Fibroblast of the aortic adventitia (primary cell): ENCODE data around the gene LYRM4. TPM values are rescaled to one million over a fixed set of nuclear protein-coding genes. Genes with fewer than 3 reads are reported as not detected.

Experiments used
- DNase-seq: peaks from one replicate; pipeline ENCODE4 v3.0.0-alpha.2; 2010; ENCODE audit warnings: low read depth
- H3K4me3 ChIP-seq: 2 replicates; pipeline ENCODE4 v1.5.1; 2011; ENCODE audit warnings: low read depth, mild to moderate bottlenecking, control low read depth, low read length, moderate library complexity
- total RNA-seq: library from RNA; depleted of rRNA; stranded (reverse); fragments of >200 nt; gene quantifications from 2 replicates; pipeline ENCODE4 v1.2.3, GENCODE V29; 2012; ENCODE audit warnings: low replicate concordance
- TF ChIP-seq, protein P1 (sequence below): IDR thresholded peaks from 2 replicates; pipeline ENCODE4 v1.5.1; 2011; ENCODE audit warnings: mild to moderate bottlenecking, low read length, control low read depth, inconsistent platforms; ENCODE audit not compliant: insufficient read depth

The LYRM4 gene
- total RNA-seq, 1 donor: 21.2 TPM

DNA sequence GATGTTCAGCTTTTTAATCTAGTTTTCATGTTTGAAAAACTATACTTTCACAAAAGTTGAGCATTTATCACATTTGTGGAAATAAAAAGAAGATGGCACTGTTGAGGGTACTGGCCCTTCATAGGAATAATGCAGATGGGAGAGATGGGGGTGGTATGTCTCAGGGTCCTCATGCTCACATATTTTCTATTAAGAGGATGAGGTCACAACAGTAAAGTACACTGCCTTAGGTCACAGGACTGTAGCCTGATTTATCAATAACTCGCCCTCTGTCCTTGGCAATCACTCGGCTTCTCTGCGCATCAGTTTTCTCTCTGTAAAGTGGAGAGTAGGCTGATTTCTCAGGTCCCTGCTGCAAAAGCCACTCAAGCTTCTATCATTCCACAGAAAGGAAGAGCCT lies 119.7 kb downstream of the LYRM4 start:
- TF ChIP-seq, protein P1, sequence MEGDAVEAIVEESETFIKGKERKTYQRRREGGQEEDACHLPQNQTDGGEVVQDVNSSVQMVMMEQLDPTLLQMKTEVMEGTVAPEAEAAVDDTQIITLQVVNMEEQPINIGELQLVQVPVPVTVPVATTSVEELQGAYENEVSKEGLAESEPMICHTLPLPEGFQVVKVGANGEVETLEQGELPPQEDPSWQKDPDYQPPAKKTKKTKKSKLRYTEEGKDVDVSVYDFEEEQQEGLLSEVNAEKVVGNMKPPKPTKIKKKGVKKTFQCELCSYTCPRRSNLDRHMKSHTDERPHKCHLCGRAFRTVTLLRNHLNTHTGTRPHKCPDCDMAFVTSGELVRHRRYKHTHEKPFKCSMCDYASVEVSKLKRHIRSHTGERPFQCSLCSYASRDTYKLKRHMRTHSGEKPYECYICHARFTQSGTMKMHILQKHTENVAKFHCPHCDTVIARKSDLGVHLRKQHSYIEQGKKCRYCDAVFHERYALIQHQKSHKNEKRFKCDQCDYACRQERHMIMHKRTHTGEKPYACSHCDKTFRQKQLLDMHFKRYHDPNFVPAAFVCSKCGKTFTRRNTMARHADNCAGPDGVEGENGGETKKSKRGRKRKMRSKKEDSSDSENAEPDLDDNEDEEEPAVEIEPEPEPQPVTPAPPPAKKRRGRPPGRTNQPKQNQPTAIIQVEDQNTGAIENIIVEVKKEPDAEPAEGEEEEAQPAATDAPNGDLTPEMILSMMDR: no peak
- H3K4me3 ChIP-seq: no peak overlapping the region
- no peak for DNase-seq

DNA sequence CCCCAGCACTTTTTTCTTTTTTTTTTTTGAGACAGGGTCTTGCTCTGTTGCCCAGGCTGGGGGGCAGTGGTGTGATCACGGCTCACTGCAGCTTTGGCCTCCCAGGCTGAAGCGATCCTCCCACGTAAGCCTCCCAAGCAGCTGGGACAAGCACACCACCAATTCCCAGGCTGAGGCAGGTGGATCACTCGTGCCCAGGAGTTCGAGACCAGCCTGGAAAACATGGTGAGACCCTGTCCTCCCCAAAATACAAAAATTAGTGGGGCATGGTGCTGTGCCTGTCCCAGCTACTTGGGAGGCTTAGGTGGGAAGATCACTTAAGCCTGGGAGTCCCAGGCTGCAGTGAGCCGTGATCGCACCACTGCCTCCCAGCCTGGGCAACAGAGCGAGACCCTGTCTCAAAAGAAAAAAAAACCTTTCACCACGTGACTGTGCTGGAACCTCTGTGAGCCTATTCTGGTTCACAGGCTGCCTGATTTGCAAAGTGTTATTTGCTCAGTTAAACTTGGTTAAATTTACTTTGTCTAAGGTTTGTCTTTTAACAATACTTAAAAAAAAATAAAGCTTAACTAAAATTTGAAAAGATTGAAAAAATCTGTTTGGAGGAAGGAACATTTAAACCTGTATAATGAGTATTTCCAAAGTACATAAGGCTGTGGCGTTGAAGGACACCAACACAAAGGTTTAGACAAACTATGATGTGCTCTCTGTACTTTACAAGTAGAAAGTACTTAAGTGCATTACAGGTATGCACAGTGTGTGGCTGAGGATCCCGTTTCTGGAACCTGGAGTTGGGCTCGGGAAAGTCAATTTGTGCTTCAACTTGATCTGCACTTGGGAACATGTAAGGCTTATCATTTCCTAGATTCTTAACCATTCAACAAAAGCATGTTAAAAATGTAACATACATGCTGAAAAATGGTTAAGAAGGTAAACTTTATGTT lies 120.7 kb downstream of the LYRM4 start:
- no peak for DNase-seq
- TF ChIP-seq, protein P1: no peak

GRCh38 chr6:5138995-5139827 lies 121.5 kb downstream of the LYRM4 start:
- no peak overlapping the region for H3K4me3 ChIP-seq
- TF ChIP-seq, protein P1: no peak
- DNase-seq: no peak

More for the DNA sequence above, 120.7 kb downstream of the LYRM4 start:
- no peak overlapping the region for H3K4me3 ChIP-seq

DNA sequence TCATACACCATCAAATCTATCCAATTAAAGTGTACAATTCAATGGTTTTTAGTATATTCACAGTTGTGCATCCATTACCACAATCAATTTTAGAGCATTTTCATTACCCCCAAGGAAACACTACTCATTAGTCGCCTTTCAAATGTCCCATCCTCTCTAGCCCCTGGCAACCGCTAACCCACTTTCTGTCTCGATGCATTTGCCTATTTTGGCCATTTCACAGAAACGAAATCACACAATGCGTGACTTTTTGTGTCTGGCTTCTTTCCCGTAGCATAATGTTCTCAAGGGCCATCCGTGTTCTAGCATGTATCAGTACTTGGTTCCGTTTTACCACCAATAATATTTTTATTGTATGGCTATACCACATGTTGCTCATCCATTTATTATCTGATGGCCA lies 123.9 kb downstream of the LYRM4 start:
- TF ChIP-seq, protein P1: no peak
- DNase-seq: no peak
- no peak overlapping the region for H3K4me3 ChIP-seq

GRCh38 chr6:5135788-5136376 lies 124.9 kb downstream of the LYRM4 start:
- DNase-seq: no peak
- H3K4me3 ChIP-seq: no peak overlapping the region
- TF ChIP-seq, protein P1: peak; percentile 66

DNA sequence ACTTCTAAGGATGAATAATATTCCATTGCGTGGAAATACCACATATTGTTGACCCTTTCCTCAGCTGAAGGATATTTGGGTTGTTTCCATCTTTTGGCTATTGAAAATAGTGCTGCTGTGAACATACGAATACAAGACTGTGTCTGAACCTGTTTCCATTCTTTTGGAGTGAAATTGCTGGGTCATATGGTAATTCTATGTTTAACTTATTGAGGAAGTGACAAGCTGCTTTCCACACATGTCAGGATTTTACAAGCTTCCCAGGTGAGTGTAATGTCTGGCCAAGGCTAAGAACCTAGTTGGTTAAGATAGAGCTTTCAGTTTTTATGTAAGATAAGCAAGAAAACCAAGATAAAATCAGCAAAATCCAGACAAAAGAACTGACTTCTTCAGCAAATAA lies 126.8 kb downstream of the LYRM4 start:
- TF ChIP-seq, protein P1: no peak
- H3K4me3 ChIP-seq: no peak overlapping the region
- no peak for DNase-seq
